ENCODE data around the gene SERPINA5.

Gene SERPINA5

DNA sequence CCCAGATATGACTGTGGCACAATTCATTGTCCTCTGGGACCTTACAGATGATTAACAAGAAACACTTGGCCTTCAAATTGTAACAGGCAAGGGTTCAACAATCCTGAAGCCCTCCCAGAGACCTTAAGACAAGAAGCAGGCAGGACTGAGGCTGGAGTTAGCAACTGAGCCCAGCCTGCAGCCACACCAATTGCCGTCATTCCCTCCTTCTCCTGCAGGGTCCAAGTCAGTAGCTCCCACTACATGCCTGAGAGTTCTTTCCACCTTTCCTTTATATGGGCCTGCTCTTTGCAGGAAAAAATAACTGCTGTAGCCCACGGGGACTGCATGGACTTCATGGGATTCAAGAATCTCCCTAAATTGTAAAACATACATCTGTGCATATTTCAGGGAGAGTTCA lies 22.4 kb upstream of the SERPINA5 start:
- DNase-seq, result peak in 1 of 2 donors; percentile 11
- Histone ChIP-seq H3K27me3 (no peaks in the 10 kb centered on the region), H3K9me3 (peaks cover 0 to 3% (median 0%) of the 10 kb centered on the region in 3 donors), H3K4me1 (no peaks in the 10 kb centered on the region), H3K27ac (no peak overlapping the region), H3K36me3 (no peaks in the 10 kb centered on the region), H3K4me3 (no peak overlapping the region)
- TF ChIP-seq, protein P1, sequence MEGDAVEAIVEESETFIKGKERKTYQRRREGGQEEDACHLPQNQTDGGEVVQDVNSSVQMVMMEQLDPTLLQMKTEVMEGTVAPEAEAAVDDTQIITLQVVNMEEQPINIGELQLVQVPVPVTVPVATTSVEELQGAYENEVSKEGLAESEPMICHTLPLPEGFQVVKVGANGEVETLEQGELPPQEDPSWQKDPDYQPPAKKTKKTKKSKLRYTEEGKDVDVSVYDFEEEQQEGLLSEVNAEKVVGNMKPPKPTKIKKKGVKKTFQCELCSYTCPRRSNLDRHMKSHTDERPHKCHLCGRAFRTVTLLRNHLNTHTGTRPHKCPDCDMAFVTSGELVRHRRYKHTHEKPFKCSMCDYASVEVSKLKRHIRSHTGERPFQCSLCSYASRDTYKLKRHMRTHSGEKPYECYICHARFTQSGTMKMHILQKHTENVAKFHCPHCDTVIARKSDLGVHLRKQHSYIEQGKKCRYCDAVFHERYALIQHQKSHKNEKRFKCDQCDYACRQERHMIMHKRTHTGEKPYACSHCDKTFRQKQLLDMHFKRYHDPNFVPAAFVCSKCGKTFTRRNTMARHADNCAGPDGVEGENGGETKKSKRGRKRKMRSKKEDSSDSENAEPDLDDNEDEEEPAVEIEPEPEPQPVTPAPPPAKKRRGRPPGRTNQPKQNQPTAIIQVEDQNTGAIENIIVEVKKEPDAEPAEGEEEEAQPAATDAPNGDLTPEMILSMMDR (IDR thresholded peaks at IDR 0.05), result no peak
- intact Hi-C loops (cut with DNase I; ENCODE audit: low total_unique reads), result no loop called here

DNA sequence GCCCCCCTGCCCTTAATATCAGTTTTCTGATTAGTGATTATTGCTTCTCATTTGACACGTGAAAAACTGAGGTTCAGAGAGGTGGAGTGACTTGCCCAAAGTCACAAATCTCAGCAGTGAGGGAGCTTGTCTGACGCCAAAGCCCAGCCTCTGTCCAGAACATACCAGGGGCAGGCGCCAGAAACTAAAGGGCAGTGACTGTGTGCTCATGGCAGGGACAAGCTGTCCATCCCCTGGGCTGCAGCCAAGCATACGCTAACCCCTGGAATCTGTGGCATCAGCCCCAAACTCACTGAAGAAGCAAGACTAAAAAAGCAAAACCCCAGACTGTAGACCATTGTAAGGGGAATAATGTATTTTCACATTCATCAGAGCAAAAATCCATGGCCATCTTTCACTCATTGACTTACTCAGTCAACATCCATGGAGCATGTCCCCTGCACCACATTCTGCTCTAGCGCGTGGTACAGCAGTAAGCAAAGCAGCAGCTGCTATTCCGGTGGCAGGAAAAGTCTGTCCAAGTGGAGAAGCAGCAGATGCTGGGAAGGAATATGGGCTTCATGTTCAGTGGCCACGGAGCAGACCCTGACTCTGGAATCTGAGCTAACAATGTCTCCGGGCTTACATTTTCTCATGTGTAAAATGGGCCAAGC lies 21.5 kb upstream of the SERPINA5 start:
- H3K9me3 ChIP-seq, result no peaks in the 10 kb centered on the region
- no peaks in the 10 kb centered on the region for H3K4me1 ChIP-seq
- no peaks in the 10 kb centered on the region for H3K36me3 ChIP-seq
- intact Hi-C loops (cut with DNase I; ENCODE audit: low total_unique reads), result no loop called here
- TF ChIP-seq, protein P1 (IDR thresholded peaks at IDR 0.05), result no peak
- H3K27ac ChIP-seq, result no peak overlapping the region
- H3K27me3 ChIP-seq, result no peaks in the 10 kb centered on the region
- H3K4me3 ChIP-seq, result no peak overlapping the region
- DNase-seq, result peak in 1 of 2 donors; percentile 67

DNA sequence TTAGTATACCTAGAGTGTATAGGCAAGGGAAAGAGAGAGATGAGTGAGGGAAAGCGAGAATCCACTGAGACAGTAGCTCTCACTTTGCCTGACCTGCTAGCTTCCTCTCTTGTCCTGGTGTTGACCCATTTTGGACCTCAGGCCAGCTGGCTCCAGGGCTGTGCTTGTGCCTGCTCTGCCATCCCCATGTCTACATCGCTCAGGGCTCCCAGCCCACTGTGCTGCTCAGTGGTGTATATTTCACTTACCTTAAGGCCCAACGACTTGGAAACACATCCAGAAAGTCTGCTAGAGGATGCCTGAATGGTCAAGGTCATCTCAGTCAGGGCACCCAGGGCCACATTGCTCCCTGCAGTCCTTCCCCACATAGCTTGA lies 20.9 kb upstream of the SERPINA5 start:
- H3K36me3 ChIP-seq, result no peaks in the 10 kb centered on the region
- no peak overlapping the region for H3K4me3 ChIP-seq
- H3K27ac ChIP-seq, result no peak overlapping the region
- no peaks in the 10 kb centered on the region for H3K27me3 ChIP-seq
- peak in 1 of 2 donors; percentile 29 for DNase-seq
- no peaks in the 10 kb centered on the region for H3K9me3 ChIP-seq
- TF ChIP-seq, protein P1 (IDR thresholded peaks at IDR 0.05), result no peak
- intact Hi-C loops (cut with DNase I; ENCODE audit: low total_unique reads), result no loop called here
- H3K4me1 ChIP-seq, result no peaks in the 10 kb centered on the region

DNA sequence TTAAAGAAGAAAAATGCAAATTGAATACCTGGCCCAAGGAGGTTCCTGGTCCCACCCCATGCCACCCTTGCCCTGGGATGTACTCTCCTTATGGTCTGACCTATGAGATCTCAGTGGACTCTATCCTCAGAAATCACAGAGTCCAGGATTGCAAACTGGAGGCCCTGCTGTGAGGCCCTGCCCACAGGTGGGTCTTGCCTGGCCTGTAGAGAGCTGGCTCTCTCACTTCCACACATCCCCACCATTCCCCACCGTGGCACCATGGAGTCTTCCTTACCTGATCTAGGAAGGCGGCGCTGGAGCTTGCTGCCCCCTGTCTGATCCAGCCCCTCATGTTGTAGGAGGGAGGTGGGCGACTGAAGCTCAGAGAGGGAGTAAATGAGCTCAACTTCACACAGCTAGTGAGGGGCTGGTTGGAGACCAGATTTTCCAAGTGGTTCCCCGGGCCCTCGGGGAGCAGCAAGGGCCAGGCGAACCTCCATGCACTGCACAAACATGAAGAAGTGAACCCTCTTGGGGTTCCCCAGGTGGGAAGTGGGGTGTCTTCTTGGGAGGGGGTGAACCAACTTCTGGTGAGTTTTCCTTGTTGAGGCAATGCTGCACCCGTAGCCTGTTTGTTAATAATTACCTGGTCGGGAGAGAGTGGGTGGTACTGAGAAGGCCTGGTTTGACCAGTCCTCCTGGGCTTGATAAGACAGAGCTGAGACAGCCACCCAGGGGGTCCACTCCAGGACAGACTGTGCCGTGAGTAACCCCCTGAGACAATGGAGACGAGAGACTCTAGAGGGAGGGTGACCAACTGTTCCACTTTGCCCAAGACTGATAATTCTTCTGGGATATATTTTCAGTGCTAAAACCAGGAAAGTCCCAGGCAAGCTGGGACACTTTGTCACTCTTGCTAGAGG lies 20.2 kb upstream of the SERPINA5 start, which contains the start of gene SERPINA4:
SERPINA4 (plus strand) TSS at position 692 of the 905 bp plus-strand sequence. CDS start 2,041 bp downstream, outside the sequence.
- H3K36me3 ChIP-seq, result no peaks in the 10 kb centered on the region
- TF ChIP-seq, protein P1 (IDR thresholded peaks at IDR 0.05), result no peak
- no peak within 1 kb of the TSS for H3K4me3 ChIP-seq
- no peaks in the 10 kb centered on the region for H3K9me3 ChIP-seq
- H3K4me1 ChIP-seq, result no peaks in the 10 kb centered on the region
- H3K27me3 ChIP-seq, result no peaks in the 10 kb centered on the region
- intact Hi-C loops (cut with DNase I; ENCODE audit: low total_unique reads), result no loop called here
- peak in 1 of 2 donors; percentile 33 for DNase-seq
- H3K27ac ChIP-seq, result no peak within 1 kb of the TSS

DNA sequence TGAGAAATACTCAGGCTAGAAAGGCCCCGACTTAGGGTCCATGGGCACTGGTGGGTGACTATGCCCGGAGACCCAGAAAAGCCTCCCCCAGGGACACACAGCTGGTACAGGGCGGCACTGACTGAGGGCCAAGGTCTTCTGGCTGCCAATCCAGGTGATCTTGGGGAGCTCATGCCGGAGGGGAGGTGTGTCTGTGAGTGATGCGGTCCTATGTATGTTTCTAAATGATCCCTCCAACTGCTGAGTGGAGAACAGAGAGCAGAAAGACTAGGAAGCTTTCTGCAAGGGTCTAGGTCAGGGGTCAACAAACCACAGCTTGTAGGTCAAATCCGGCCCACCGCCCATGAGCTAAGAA lies 19.6 kb upstream of the SERPINA5 start:
- Histone ChIP-seq H3K27ac (no peak overlapping the region), H3K9me3 (no peaks in the 10 kb centered on the region), H3K36me3 (no peaks in the 10 kb centered on the region), H3K4me1 (no peaks in the 10 kb centered on the region), H3K4me3 (no peak overlapping the region), H3K27me3 (no peaks in the 10 kb centered on the region)
- DNase-seq, result peak in 1 of 2 donors; percentile 43
- intact Hi-C loops (cut with DNase I; ENCODE audit: low total_unique reads), result no loop called here
- TF ChIP-seq, protein P1 (IDR thresholded peaks at IDR 0.05), result no peak

All from tibial artery (tissue), 4 donors.